Loucy (cell line): Measurements from ENCODE around the gene SYNDIG1.

ENCODE experiments used
- H2AFZ ChIP-seq: fragments of 200-600 bp; sonication (generic); 2 replicates; pipeline ENCODE4 v1.6.0; 2016; ENCODE audit warnings: antibody characterized with exemption, mild to moderate bottlenecking, low read length, moderate library complexity
- H3F3A ChIP-seq: fragments of 200-600 bp; 2 replicates; pipeline ENCODE4 v1.6.0; 2016; ENCODE audit warnings: antibody characterized with exemption, low read depth, mild to moderate bottlenecking
- H3K27me3 ChIP-seq: fragments of 200-600 bp; sonication (generic); 2 replicates; pipeline ENCODE4 v1.6.1; 2014; ENCODE audit warnings: low read length, mild to moderate bottlenecking; ENCODE audit not compliant: insufficient read depth, poor library complexity, severe bottlenecking
- H3K36me3 ChIP-seq: fragments of 200-600 bp; sonication (generic); 2 replicates; pipeline ENCODE4 v1.6.1; 2016; ENCODE audit warnings: low read length; ENCODE audit not compliant: insufficient read depth
- H3K4me1 ChIP-seq: fragments of 200-600 bp; sonication (generic); 2 replicates; pipeline ENCODE4 v1.5.1; 2014; ENCODE audit warnings: low read length, mild to moderate bottlenecking; ENCODE audit not compliant: insufficient read depth, poor library complexity, severe bottlenecking
- H3K4me2 ChIP-seq: fragments of 200-600 bp; sonication (generic); 2 replicates; pipeline ENCODE4 v1.6.0; 2014; ENCODE audit warnings: antibody characterized with exemption, low read length, low read depth, mild to moderate bottlenecking; ENCODE audit not compliant: poor library complexity, severe bottlenecking
- H3K4me3 ChIP-seq: fragments of 200-600 bp; sonication (generic); 2 replicates; pipeline ENCODE4 v1.5.1; 2014; ENCODE audit warnings: low read length, mild to moderate bottlenecking, mixed read lengths; ENCODE audit not compliant: poor library complexity, severe bottlenecking
- H3K79me2 ChIP-seq: fragments of 200-600 bp; sonication (generic); 2 replicates; pipeline ENCODE4 v1.6.1; 2014; ENCODE audit warnings: low read length; ENCODE audit not compliant: insufficient read depth
- H3K9ac ChIP-seq: fragments of 200-600 bp; sonication (generic); 2 replicates; pipeline ENCODE4 v1.6.0; 2014; ENCODE audit warnings: mild to moderate bottlenecking, low read depth, low read length, moderate library complexity; ENCODE audit not compliant: poor library complexity, severe bottlenecking
- H3K9me2 ChIP-seq: fragments of 200-600 bp; sonication (generic); replicated peaks from 2 replicates; pipeline ENCODE4 v1.6.1; 2016; ENCODE audit warnings: low read depth, low read length, mixed read lengths
- H3K9me3 ChIP-seq: fragments of 200-600 bp; sonication (generic); 2 replicates; pipeline ENCODE4 v1.6.1; 2014; ENCODE audit warnings: mild to moderate bottlenecking, antibody characterized with exemption, low read length, low read depth; ENCODE audit not compliant: insufficient read depth
- H4K20me1 ChIP-seq: fragments of 200-600 bp; sonication (generic); 2 replicates; pipeline ENCODE4 v1.6.0; 2014; ENCODE audit warnings: antibody characterized with exemption, low read length, mild to moderate bottlenecking; ENCODE audit not compliant: insufficient read depth, poor library complexity, severe bottlenecking
- CTCF ChIP-seq: fragments of 200-600 bp; sonication (generic); conservative IDR thresholded peaks from 2 replicates; pipeline ENCODE4 v1.5.1; 2014; ENCODE audit warnings: mild to moderate bottlenecking, antibody characterized with exemption, low read length
- EZH2phosphoT487 ChIP-seq: fragments of 200-600 bp; IDR thresholded peaks from 2 replicates; pipeline ENCODE4 v1.6.1; 2018; ENCODE audit warnings: antibody characterized with exemption, mild to moderate bottlenecking, moderate library complexity, borderline replicate concordance

The SYNDIG1 gene

GRCh38 chr20:24544371-24544770, 74.9 kb downstream of the SYNDIG1 start:
- Histone ChIP-seq H3K27me3 (no peaks in the 10 kb centered on the region), H3K79me2 (no peaks in the 10 kb centered on the region), H3K4me2 (no peak overlapping the region), H3K9me3 (peaks cover under 1% of the 10 kb centered on the region; the same call in 1 of the 2 replicates), H2AFZ (no peak overlapping the region), H3K4me1 (no peaks in the 10 kb centered on the region), H3K36me3 (no peaks in the 10 kb centered on the region), H3K4me3 (no peak overlapping the region), H4K20me1 (no peaks in the 10 kb centered on the region), H3K9ac (no peak overlapping the region), H3K9me2 (no peaks in the 10 kb centered on the region), H3F3A (no peaks in the 10 kb centered on the region)
- TF ChIP-seq CTCF (no peak), EZH2phosphoT487 (no peak)

DNA sequence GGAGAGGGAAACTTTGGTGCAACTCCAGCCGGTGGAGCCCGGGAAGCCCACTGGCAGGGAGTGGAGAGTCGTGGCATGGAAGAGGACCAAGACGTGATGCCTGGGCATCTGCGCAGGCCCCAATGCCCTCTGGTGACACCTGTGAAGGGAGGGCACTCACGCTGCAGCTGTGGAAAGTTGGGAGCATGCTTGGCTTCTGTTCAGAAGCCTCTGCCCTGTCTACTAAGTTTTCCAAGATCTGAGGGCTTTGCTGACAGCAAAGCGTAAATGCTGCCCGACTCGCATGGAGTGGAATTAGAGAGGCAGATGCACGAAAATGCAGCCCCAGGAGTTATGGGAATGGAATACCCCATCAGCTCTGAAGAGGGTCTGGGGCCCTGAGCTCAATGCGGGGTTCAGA, 75.7 kb downstream of the SYNDIG1 start:
- no peak overlapping the region for H3K9ac ChIP-seq
- H3K36me3 ChIP-seq = no peaks in the 10 kb centered on the region
- no peaks in the 10 kb centered on the region for H4K20me1 ChIP-seq
- H3F3A ChIP-seq = no peaks in the 10 kb centered on the region
- no peaks in the 10 kb centered on the region for H3K27me3 ChIP-seq
- no peak overlapping the region for H2AFZ ChIP-seq
- no peaks in the 10 kb centered on the region; the same call in 1 of the 2 replicates for H3K9me3 ChIP-seq
- no peak for TF ChIP-seq CTCF
- TF ChIP-seq EZH2phosphoT487 = no peak
- no peak overlapping the region for H3K4me2 ChIP-seq
- no peaks in the 10 kb centered on the region for H3K79me2 ChIP-seq
- H3K4me3 ChIP-seq = no peak overlapping the region
- H3K9me2 ChIP-seq = no peaks in the 10 kb centered on the region
- H3K4me1 ChIP-seq = no peaks in the 10 kb centered on the region

GRCh38 chr20:24546232-24546892, 76.9 kb downstream of the SYNDIG1 start:
- no peak for TF ChIP-seq EZH2phosphoT487
- no peak for TF ChIP-seq CTCF
- Histone ChIP-seq H3K79me2 (no peaks in the 10 kb centered on the region), H4K20me1 (no peaks in the 10 kb centered on the region), H3K4me2 (no peak overlapping the region), H3K36me3 (no peaks in the 10 kb centered on the region), H3K4me3 (no peak overlapping the region), H3K9me3 (no peaks in the 10 kb centered on the region; the same call in 1 of the 2 replicates), H3F3A (no peaks in the 10 kb centered on the region), H3K9me2 (no peaks in the 10 kb centered on the region), H2AFZ (no peak overlapping the region), H3K9ac (no peak overlapping the region), H3K27me3 (no peaks in the 10 kb centered on the region), H3K4me1 (no peaks in the 10 kb centered on the region)
